ENCODE results near the gene SLC46A1. TPM values are rescaled to one million over a fixed set of nuclear protein-coding genes. Genes with fewer than 3 reads are reported as not detected.

Gene SLC46A1
- total RNA-seq, 1 donor: 3.5 TPM

GRCh38 chr17:28363776-28364650 is 42.0 kb downstream of the SLC46A1 start:
- DNase-seq (ENCODE audit: low read depth in 2 of 3, low spot score in 2 of 3): no peak

GRCh38 chr17:28363186-28363585 is 42.8 kb downstream of the SLC46A1 start:
- no peak for DNase-seq (ENCODE audit: low read depth in 2 of 3, low spot score in 2 of 3)

- no peak for DNase-seq (ENCODE audit: low read depth in 2 of 3, low spot score in 2 of 3)
Observed at GRCh38 chr17:28357901-28358197, 48.2 kb downstream of the SLC46A1 start.

GRCh38 chr17:28357061-28357900 is 48.7 kb downstream of the SLC46A1 start, which contains the start of gene POLDIP2:
POLDIP2 (minus strand) TSS chr17:28357527; CDS start chr17:28357448, 79 bp downstream.
- peak; percentile 86 to 97 (median 94) for DNase-seq (ENCODE audit: low read depth in 2 of 3, low spot score in 2 of 3)

- no peak for DNase-seq (ENCODE audit: low read depth in 2 of 3, low spot score in 2 of 3)
Observed at GRCh38 chr17:28350271-28350670, 55.7 kb downstream of the SLC46A1 start.

- no peak for DNase-seq (ENCODE audit: low read depth in 2 of 3, low spot score in 2 of 3)
Observed at GRCh38 chr17:28348979-28349378, 57.0 kb downstream of the SLC46A1 start.

GRCh38 chr17:28347261-28347891 is 58.6 kb downstream of the SLC46A1 start:
- DNase-seq (ENCODE audit: low read depth in 2 of 3, low spot score in 2 of 3): no peak

GRCh38 chr17:28346746-28347246 is 59.2 kb downstream of the SLC46A1 start:
- DNase-seq (ENCODE audit: low read depth in 2 of 3, low spot score in 2 of 3): peak in 1 of 3 donors; percentile 21

GRCh38 chr17:28346199-28346580 is 59.8 kb downstream of the SLC46A1 start:
- no peak for DNase-seq (ENCODE audit: low read depth in 2 of 3, low spot score in 2 of 3)

GRCh38 chr17:28345419-28346198 is 60.4 kb downstream of the SLC46A1 start:
- no peak for DNase-seq (ENCODE audit: low read depth in 2 of 3, low spot score in 2 of 3)

Other genes starting within 250 kb of the SLC46A1 start
- 17.8 TPM for gene TMEM97, start 87.0 kb downstream of the SLC46A1 start, total RNA-seq
- 17.5 TPM for gene IFT20, start 70.7 kb downstream of the SLC46A1 start, total RNA-seq
- gene TNFAIP1, start 70.5 kb downstream of the SLC46A1 start, total RNA-seq: 22.4 TPM
- gene POLDIP2, start 48.7 kb downstream of the SLC46A1 start, total RNA-seq: 68.1 TPM
- not detected for gene SEBOX, start 41.0 kb downstream of the SLC46A1 start, total RNA-seq
- not detected for gene VTN, start 35.9 kb downstream of the SLC46A1 start, total RNA-seq
- 32.3 TPM for gene SARM1, start 34.5 kb downstream of the SLC46A1 start, total RNA-seq
- gene SLC13A2, start 67.4 kb upstream of the SLC46A1 start, total RNA-seq: not detected
- gene FOXN1, start 100.1 kb upstream of the SLC46A1 start, total RNA-seq: not detected
- gene UNC119, start 146.4 kb upstream of the SLC46A1 start, total RNA-seq: 12.1 TPM
- gene PIGS, start 165.3 kb upstream of the SLC46A1 start, total RNA-seq: 71.6 TPM
- gene ALDOC, start 170.7 kb upstream of the SLC46A1 start, total RNA-seq: 55.5 TPM
- 6.2 TPM for gene SPAG5, start 192.8 kb upstream of the SLC46A1 start, total RNA-seq
- 8.1 TPM for gene RSKR, start 208.0 kb upstream of the SLC46A1 start, total RNA-seq
- 142 TPM for gene BLTP2, start 238.9 kb upstream of the SLC46A1 start, total RNA-seq